ENCODE measurements around the gene NBAS.

Gene NBAS

GRCh38 chr2:15588329-15588919, 27.3 kb upstream of the NBAS start:
- DNase-seq: peak; percentile 46

GRCh38 chr2:15584767-15585469, 23.8 kb upstream of the NBAS start:
- DNase-seq: no peak

DNA sequence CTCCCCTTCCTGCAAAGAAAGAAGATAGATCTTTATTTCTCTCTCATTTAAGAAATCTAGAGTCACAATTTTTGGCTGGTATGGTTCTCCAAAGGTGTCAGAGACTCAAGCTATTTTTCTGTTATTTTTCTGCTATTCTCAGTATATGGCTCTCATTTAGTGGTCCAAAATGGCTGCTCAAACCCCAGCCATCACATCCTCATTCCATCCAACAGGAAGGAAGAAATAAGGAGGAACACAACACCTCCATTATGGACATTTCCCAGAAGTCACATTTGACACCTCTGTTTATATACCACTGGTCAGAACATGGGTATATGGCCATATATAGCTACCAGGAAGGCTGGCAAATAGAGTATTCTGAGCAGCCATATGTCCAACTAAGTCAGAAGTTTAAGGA, 23.2 kb upstream of the NBAS start:
- no peak for DNase-seq

DNA sequence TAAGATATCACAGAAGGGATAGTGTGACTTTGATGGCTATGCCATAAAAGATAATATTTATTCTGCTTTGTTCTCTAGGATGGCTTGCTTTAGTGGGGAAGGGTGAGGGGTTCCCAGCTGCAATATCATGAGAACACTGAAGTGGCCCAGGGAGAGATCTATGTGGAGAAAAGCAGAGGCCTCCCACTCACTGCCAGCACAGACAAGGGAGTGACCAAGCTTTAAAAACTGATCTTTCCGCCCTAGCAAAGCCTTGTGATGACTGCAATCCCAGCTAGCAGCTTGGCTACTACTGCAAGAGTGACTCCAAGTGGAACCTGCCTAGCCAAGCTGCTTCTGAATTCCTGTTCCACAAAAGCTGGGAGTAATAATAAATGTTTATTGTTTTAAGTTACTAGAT, 22.7 kb upstream of the NBAS start:
- no peak for DNase-seq

DNA sequence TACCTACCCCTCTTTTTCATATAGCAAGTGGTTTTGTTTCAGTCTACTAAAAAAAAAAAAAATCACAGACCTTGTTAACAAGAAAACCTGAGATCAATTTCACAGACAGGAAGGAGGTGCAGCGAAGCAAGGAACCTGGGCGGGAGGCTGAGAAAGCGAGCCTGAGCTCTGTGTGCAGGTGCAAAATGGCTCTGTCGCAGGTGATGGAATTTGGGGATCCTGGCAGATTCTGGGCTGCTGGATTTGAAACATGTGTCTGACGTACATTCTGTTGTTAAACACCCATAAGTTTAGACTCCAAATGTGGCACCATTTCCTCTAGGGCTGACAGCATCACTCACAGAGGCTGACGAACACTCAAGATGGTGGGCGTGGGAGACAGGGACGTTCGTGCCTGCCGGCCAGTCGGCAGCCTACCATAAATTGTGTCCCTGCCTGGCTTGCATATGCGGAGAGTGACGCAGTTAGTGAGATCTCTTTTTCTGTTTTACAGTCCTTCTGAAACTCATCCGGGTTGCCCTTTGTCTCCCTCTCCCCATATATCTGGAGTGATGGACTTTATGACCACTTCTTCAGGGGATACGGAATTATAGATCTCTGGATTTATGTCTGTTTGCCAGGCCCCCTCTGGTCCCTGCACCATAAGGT, 21.7 kb upstream of the NBAS start:
- no peak for DNase-seq

GRCh38 chr2:15580451-15580850, 19.3 kb upstream of the NBAS start:
- DNase-seq: no peak

- no peak for DNase-seq
These were observed 18.5 kb upstream of the NBAS start for GRCh38 chr2:15579641-15580040.

GRCh38 chr2:15577071-15577735, 16.1 kb upstream of the NBAS start:
- peak; percentile 83 for DNase-seq

- no peak for DNase-seq
These were observed 10.6 kb upstream of the NBAS start for GRCh38 chr2:15571729-15572128.

DNA sequence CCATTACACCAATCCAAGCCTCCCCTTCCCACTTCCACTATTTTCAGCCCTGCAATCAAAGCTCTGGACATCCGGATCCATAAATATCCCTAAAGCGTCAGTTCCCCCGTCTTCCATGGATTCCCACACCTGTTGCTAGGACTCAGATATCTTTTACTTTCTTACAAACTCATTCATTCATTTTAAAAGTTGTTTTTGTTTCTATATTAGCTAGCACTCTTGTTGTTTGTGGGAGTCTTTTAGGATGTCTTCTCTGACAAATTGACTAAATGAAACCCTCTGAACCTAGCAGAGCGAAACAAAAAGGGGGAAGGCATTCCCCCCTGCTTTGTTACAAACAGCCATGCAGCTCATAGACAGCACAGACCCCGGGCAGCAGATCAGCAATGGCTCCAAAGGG, 9.0 kb upstream of the NBAS start:
- DNase-seq: no peak

DNA sequence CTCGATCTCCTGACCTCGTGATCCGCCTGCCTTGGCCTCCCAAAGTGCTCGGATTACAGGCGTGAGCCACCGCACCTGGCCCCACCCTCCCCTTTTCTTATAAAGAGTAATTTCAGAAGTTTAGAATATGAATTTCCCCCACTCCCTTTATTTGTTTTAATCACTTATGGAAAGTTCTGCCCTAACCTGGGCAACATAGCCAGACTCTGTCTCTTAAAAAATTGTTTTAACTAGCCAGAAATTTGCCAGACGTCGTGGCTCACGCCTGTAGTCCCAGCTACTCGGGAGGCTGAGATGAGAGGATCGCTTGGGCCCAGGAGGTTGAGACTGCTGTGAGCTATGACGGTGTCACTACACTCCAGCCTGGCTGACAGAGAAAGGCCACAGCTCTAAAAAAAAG, 7.7 kb upstream of the NBAS start:
- no peak for DNase-seq

- DNase-seq: no peak
These were observed 5.8 kb upstream of the NBAS start for GRCh38 chr2:15566912-15567311.

DNA sequence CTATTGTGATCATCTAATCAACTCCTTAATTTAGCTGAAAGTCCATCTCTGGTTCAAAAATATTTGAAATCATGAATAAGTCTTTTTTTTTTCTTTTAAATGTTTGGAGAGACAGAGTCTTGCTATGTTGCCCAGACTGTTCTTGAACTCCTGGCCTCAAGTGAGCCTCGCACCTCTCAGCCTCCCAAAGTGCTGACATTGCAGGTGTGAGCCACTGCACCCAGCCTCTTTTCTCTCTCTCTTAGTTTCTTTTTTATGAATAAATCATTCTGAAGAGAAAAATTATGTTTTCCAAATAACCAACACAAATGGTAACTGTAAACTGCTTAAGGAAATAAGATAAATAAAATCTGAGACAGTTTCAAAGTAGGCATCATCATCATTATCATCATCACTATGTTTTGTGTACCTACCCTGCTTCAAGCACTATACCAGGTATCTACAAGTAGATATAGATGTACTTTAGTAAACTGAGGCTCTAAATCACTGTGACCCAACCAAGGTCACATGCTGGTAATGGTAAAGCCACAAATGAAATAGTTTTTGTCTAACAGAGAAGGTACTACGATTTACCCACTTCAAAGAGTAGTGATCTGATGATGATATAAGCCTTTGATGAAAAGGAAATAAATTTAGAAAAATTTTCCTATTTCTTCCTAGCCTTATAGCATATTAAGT, 5.0 kb upstream of the NBAS start:
- no peak for DNase-seq

DNA sequence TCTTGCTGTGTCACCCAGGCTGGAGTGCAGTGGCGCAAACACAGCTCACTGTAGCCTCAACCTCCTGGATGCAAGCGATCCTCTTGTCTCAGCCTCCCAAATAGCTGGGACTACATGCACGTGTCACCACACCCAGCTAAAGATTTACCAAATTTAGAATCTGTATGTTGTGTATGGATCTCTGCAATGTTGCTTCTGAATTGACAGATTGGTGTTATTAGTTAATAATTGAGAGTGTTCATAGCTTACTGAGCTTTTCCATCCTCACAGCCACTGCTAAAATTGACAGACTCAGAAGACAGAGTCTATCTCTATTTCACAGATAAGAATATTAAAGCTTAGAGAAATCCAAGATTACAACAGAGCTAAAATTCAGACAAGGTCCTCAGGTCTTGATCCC, 4.3 kb upstream of the NBAS start:
- no peak for DNase-seq

- DNase-seq: no peak
These were observed 2.3 kb upstream of the NBAS start for GRCh38 chr2:15563227-15564100.

- DNase-seq: no peak
These were observed 1.4 kb upstream of the NBAS start for GRCh38 chr2:15562354-15563031.

DNA sequence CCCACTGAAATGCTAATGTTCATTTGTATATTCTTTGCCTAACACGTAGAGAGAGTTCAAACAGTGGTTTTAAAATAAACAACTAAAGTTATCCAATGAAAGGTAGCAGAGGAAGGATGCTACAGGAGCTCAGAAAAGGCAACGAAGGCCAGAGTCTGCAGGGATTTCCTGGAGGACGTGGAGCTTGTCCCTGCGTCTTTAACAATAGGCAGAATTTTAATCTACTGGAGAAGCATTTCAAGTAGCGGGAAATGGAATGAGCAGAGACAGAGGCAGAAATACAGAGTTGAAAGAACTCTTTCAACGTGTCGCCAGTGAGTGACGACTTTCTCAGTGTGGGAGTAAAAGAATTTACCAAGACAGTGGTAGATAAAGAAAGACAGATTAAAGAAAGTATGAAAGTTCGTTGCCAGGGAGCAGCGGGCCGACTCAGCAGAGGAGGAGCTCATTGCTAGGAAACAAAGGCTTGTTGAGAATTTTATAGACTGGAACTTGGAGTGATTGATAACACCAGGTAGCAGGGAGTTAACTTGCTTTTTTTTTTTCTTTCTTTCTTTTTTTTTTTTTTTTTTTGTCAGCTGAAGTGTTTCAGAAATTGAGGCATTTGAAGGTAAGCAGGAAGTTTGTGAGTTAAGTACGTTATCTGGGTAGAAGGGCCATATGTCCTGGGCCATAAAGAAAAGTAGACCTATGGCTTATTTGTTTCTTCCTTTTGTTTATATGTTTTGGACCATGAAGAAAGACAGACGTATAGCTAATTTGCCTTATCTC, 625 bp upstream of the NBAS start:
- peak; percentile 54 for DNase-seq

DNA sequence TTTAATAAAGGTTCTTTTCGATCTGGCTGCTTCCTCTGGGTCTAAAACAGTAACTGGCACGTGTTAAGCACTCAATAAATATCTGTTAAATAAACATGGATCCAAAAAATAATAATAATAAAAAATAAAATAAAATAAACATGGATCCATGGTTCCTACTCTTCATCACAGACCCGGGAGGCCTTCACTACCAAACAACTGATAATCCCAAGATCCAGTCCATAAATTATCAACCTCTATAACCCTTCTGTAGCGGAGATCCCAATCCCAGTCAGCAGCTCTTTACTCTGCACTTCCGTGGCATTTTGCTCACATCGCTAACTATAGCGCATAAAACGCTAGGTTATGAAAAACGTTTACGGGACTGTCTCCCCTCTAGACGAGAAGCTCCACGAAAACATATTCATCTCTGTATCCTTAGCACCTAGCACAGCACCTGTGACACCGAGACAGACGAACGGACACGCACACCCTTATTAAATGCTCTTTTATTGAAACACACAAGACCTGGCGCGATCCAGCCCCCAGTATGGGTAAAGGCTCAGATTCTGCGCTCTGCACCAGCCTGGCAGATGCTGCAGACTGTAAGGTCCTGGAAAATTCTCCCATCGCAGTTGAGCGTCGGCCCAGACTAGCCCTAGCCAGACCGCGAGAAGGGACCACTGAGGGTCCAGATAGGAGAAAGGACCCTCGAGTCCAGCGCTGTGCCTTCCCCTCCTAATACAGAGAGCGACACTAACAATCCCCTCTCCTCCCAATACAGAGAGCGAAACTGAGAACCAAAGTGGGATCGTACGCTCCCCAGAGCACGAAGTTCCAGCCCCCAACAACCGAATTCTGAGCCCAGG, 770 bp downstream of the NBAS start:
- DNase-seq: peak; percentile 38

DNA sequence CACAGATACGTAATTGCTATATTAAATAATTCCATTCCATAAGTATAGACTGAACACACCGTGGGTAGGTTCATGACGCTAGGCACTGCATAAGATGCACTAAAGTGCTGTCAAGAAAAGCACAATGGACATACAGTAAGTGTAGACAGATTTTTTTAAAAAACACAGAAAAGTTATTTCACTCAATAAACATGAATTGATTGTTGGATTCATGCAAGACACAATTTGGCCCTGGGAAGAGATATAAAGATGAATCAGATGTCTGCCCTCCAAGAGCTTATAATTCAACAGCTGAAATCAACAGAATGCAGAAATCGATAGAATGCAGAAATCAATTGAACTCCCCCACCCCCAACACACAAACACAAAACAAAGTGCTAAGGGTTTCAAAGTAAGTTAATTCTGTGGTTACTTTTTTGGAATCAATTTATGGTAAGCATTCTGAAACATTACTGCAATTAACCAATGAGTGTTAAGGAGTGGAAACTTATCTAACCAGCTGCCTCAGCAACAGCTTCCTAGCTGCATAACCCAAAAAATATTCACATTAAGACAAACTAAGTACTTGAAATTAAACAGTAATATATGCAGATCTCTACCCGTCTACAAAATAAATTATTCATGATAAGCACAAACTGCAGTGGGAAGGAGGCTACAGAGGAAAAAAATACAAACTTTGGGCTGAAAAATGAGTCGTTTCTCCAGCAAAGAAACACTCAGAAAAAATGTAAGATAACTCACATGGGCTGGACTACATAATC, 1.6 kb downstream of the NBAS start:
- DNase-seq: no peak

Data from right hindlimb (tissue), 1 donor.